GM18526 (cell line): ENCODE measurements around the gene MRFAP1.

ENCODE experiments used
- POLR2A ChIP-seq: IDR thresholded peaks from 3 replicates; pipeline ENCODE4 v1.6.1; 2011; ENCODE audit not compliant: insufficient read length; ENCODE audit errors: extremely low read depth

The MRFAP1 gene

DNA sequence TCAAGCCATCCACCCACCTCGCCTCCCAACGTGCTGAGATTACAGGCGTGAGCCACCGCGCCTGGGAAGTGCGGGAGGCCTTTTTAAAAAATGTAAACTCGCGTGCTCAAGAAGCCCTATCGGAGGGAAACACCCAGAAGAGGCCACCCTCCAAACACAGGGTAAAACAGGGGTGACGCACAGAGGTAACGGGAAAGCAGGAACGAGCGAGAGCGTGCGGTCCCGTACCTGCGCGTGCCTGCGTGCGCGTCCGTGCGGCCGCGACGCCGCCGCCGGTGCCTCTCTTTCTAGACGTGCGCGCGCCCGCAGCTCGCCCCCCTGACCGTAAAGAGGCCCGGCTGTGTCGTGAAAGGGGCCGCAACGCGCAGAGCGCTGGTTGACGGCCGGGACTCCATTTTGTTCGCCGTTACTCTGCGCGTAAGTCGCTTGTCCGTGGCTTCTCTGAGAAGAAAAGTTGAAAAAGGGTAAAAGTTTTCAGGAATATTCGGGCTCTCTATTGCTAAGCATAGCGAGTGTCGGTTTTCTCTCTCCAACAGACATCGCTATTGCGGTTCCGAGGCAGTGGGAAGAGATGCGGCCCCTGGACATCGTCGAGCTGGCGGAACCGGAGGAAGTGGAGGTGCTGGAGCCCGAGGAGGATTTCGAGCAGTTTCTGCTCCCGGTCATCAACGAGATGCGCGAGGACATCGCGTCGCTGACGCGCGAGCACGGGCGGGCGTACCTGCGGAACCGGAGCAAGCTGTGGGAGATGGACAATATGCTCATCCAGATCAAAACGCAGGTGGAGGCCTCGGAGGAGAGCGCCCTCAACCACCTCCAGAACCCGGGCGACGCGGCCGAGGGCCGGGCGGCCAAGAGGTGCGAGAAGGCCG, at the start of gene MRFAP1:
Gene MRFAP1 (plus strand): TSS at position 394 of the 872 bp plus-strand sequence. CDS start 178 bp downstream, at position 572.
- peak; percentile 90 for TF ChIP-seq POLR2A

DNA sequence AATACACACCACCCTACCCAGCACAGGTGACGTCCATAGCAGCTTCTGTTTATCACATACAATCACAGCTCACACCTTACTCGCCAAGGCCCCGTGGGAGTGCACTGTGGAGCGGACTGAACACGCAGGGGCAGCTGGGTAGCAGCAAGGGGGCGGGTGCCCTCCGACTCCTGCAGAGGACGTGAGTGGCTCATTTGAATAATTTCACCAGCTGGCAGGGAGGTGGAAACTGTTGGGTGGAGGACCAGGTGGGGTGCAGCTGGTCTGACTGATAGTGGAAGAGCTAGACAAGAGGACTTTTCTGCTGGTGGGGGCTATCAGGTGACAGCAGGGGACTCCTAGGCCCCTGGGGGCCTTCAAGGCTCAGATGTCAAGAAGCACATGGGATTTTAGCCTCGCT, 49.2 kb upstream of the MRFAP1 start:
- no peak for TF ChIP-seq POLR2A

DNA sequence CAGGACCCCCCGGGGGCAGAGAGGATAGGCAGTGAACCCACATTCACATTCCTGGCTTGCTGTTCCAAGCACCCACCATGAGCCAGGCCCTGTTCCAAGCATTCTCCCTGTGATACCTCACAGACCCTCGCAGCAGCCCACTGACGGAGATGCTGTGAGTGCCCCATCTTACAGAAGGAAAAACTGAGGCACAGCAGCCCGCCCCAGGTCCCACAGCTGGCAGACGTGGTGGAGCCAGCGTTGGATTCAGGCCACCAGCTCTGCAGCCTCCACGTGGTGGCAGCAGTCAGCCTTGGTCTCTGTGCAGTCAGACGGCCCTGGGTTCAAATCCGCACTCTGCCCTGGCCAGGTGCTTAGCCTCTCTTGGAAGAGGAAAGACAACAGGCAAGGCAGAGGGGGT, 48.7 kb upstream of the MRFAP1 start:
- no peak for TF ChIP-seq POLR2A

DNA sequence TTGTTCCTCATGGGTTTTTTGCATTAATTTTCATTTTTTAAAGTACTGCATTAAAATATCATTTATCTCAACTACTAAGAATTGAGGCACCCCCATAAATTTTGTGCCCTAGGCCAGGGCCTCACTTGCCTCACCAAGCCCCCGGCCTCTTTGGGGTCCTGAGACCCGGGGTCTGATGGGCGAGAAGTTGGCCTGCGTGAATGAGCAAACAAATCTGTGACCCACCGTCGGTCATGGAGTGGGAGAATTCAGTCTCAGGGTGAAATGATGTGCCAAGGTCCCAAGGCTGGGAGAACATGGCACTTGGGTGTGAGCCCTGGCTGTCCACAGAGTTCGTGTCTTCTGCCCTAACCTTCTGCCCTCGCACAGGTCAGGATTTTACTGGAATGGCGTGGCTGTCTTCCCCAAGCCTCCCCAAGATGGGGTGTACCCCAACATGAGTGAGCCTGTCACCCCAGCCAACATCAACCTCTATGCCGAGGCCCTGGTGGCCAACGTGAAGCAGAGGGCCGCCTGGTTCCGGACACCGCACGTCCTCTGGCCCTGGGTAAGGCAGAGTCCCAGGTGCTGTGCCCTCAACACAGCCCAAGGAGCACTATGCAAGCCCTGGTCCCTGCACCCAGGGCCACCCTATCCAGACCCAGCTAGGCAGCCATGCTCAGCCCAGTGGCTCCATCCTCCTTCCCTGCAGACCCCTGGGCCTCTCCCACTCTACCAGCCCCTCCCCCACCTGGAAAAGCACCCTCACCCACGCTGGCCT, 47.5 kb upstream of the MRFAP1 start:
- TF ChIP-seq POLR2A: no peak

DNA sequence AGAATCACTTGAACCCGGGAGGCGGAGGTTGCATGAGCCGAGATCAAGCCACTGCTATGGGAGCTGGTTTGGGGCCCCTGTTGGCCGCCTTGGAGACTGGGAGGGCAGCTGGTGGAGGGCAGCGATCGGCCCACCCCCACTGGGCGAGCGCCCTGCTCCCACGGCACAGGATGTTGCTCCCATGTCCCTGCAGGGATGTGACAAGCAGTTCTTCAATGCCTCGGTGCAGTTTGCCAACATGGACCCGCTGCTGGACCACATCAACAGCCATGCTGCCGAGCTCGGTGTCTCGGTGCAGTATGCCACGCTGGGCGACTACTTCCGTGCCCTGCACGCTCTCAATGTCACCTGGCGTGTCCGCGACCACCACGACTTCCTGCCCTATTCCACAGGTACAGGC, 46.1 kb upstream of the MRFAP1 start:
- no peak for TF ChIP-seq POLR2A

DNA sequence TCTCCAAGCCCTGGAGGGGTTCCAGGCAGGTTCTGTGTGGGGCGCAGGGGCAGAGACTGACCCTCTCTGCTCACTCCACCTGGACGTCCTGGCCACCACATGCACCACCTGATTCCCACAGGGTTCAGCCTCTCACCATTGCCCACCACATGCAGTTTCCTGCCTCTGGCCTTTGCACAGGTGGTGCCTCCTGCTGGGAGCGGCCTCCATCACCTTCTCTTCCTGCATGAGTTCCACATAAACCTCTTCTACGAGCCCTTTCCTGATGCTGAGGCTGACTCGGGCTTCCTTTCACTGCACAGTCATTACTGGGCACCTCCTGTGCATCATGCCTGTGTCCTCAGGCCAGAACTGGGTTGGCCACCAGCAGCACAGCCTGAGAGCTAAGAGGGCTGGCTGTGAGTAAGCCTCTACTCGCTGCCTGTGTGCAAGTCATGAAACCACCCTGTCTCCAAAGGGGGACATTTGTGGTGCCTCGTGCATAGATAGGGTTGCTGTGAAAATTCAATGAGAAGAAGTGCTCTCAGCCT, 45.6 kb upstream of the MRFAP1 start:
- no peak for TF ChIP-seq POLR2A

DNA sequence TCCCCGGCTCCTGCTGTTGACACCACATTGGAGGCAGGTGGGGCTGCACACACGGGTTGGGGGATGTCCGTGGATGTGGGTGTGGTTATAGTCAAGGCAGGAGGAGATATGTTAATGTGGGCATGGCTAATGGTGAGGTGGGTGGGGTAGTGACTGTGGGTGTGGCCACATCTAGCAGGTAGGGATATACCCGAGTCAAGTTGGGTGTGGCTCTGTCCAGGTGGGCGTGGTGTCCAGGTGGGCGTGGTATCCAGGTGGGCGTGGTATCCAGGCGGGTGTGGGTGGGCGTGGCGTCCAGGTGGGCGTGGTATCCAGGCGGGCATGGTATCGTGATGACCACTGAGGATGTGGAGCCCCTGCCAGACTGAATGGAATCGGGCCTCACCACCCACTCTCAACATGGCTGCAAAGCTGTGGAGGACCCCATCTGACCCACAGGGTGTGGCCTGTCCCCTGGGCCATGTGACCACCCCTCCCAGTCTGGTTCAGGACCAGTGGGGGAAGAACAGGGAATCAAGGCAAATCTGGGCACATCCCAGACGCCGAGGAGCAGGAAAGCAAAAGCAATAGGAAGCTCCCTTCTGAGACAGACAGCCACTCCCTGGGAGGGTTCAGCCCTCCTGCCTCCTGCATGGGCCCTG, 44.5 kb upstream of the MRFAP1 start:
- no peak for TF ChIP-seq POLR2A

DNA sequence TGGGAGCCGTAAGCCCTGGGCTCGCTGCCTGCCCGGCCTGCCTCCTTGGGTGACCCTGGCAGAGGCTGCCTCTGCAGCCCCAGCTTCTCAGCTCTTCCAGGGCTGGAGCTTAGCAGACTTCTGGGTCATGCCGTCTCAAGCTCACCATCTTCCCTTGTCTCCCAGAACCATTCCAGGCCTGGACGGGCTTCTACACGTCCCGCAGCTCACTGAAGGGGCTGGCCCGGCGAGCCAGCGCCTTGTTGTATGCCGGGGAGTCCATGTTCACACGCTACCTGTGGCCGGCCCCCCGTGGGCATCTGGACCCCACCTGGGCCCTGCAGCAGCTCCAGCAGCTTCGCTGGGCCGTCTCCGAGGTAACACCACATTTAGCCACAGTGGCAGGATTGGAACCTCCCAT, 43.5 kb upstream of the MRFAP1 start:
- no peak for TF ChIP-seq POLR2A

DNA sequence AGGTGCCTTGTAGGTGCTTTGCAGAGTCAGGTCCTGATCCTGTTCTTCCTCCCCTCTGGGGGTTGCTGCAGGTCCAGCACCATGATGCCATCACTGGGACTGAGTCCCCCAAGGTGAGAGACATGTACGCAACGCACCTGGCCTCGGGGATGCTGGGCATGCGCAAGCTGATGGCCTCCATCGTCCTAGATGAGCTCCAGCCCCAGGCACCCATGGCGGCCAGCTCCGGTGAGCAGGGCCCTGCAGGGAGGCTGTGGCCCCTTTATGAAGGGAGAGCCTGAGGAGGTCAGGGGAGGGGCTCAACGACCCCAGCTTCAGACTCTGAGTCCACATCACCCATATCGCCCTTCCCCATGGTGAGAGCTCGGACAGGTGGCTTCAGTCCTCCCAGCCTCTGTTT, 42.4 kb upstream of the MRFAP1 start:
- TF ChIP-seq POLR2A: no peak

DNA sequence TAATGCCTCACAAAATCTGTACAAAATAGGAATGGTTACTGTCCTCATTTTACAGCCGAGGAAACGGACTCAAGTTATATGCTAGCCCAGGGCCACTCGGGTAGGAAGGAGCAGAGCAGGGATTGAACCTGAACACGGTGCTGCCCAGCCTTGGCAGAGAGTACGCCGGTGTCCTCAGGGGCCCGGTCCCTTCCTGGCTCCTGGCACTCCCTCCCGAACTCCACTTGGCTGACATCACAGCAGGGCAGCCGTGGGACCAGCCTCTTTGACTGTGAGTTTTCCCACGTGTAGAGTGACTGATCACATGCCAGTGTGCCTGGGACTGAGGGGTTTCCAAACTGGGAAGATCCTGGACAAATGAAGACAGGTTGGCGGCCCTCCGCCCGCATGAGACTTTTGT, 41.8 kb upstream of the MRFAP1 start:
- TF ChIP-seq POLR2A: no peak

DNA sequence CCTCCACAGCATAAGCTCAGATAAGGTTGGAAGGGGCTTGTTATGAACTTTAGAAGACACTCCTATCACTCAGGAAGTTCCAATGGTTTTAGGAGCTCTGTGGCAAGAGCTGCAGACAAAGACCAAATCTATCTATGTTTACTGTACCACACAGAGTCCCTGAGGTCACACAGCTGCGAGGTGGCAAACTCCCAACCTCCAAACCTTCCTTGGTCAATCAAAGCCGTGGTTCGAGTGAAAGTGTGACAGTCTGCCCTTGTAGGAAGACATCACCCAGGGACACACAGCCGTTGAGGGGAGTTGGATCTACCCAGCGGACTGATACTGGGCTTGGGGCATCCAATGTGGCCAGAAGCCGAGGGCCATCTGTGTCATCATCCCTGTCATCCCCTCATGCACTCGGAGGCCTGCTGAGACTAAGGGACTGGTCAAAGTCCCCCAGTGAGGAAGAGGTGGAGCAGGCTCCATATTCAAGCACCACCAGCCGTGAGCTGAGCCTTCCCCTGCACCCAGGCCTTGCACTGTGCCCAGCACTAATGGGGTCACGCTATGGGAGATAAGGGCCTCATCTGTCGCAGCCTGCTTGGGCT, 38.7 kb upstream of the MRFAP1 start:
- TF ChIP-seq POLR2A: no peak

DNA sequence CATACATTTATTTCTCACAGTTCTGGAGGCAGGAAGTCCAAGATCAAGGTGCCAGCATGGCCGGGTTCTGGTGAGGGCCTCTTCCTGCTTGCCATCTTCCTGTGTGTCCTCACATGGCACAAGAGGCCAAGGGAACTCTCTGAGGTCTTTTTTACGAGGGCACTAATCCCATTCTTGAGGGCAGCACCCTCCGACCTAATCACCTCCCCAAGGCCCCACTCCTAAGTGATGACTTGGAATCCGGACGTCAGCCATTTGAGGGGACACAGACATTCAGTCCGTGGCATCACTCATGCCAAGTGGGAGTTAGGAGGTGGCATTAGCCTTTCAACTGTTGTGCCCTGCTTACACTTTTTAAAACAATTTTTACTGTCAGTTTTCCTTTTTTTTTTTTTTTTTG, 38.2 kb upstream of the MRFAP1 start:
- TF ChIP-seq POLR2A: no peak

DNA sequence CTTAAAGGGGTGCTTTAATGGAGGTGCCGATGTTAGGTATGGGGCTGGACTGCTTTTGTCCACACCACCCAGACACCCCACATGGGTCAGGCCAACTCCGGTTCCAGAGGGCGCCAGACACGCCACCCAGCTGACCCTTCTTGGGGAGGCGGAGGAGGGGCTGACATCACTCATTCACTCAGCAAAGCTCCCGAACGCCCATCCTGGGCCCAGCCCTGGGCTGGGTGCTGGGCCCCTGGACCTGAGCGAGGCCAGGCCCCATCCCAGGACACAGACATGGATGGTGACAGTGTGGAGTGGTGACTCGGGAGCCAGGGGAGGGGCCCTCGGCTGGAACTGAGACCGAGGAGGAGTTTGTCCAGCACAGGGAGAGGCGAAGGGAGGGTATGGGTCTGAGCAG, 37.4 kb upstream of the MRFAP1 start:
- no peak for TF ChIP-seq POLR2A

DNA sequence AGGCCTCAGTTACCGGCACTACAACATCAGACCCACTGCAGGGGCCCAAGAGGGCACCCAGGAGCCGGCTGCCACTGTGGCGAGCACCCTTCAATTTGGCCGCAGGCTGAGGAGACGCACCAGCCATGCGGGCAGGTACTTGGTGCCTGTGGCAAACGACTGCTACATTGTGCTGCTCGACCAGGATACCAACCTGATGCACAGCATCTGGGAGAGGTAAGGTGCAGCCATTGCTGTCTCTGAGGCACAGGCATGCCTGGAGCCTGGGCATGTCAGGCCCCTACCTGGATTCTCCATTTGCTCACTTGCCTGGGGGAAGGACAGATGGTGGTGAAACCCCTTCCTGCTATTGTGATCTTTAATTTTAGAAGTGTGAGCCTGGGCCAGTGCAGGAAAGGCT, 35.4 kb upstream of the MRFAP1 start:
- TF ChIP-seq POLR2A: no peak

DNA sequence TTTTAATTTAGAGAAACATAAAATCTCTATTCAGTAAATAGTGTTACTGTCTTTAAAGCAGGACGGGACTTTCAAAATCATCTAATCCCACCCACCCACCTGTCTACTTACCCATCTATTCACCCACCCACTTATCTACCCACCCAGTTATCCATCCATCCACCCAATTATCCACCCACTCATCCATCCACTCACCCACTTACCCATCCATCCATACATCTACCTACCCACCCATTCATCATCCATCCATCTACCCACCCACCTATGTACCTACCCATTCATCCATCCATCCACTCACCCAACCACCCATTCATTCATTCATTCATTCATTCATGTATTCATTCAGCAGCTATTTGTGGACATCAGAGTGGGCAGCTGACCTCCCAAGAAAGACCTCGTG, 34.9 kb upstream of the MRFAP1 start:
- TF ChIP-seq POLR2A: no peak
